Pancreas (tissue), 10 donors: ENCODE data around the gene SLAIN2. TPM values are rescaled to one million over a fixed set of nuclear protein-coding genes. Genes with fewer than 3 reads are reported as not detected.

ENCODE experiments used
- ATAC-seq, 4 donors: fragments of 200-7000 bp; cut with Tn5 transposase; one replicate each; pipeline versions ENCODE4 v1.8.0 to v1.9.1; 2020; ENCODE audit warnings: mild to moderate bottlenecking in 4 of 4, moderate library complexity in 4 of 4
- DNase-seq, 6 donors: peaks; one replicate each; pipeline ENCODE4 v3.0.0-alpha.2; 2020
- FAIRE-seq: peaks from 2 replicates; lab custom pipeline; 2012; peaks lifted over from hg19 to GRCh38; lab: Jason Lieb, UNC
- H3K27ac ChIP-seq, 4 donors: fragments of 200-600 bp; sonication (generic); 1 replicate in 3 of 4; 2 replicates in 1 of 4; pipeline versions ENCODE4 v1.5.0 to v1.8.0; 2020
- H3K27me3 ChIP-seq, 4 donors: fragments of 200-600 bp; one replicate each; pipeline ENCODE4 v1.8.0; 2021
- H3K36me3 ChIP-seq, 3 donors: fragments of 200-600 bp; sonication (generic) in 1 of 3; one replicate each; pipeline versions ENCODE4 v1.5.0 to v1.8.0; 2020 to 2021
- H3K4me1 ChIP-seq, 3 donors: fragments of 200-600 bp; one replicate each; pipeline ENCODE4 v1.8.0; 2021
- H3K4me3 ChIP-seq, 4 donors: fragments of 200-600 bp; sonication (generic) in 2 of 4; one replicate each; pipeline versions ENCODE4 v1.5.0 to v1.8.0; 2020 to 2021
- H3K9me3 ChIP-seq, 4 donors: fragments of 200-600 bp; one replicate each; pipeline ENCODE4 v1.8.0; 2021
- CTCF ChIP-seq, 4 donors: fragments of 200-600 bp; sonication (generic) in 3 of 4; IDR thresholded peaks; one replicate each; pipeline versions ENCODE4 v1.5.0 to v1.8.0; 2021; ENCODE audit warnings: antibody characterized with exemption in 4 of 4
- WGBS, 2 donors: extraction: QIAGEN DNeasy Blood & Tissue Kit; methylation state at CpG; one replicate each; pipeline ENCODE4 v1.1.7; 2013; 5-methylcytosine and 5-hydroxymethylcytosine counted together
- intact Hi-C, 3 donors: fragments of 100-400 bp; cut with DNase I; formaldehyde crosslinking; loops; one replicate each; pipeline versions ENCODE4 v1.11.1 to v1.14.2; 2022
- polyA plus RNA-seq, 2 donors: library from polyadenylated mRNA; stranded (reverse); fragments of 200-250 nt; gene quantifications; one replicate each; pipeline ENCODE4 v1.2.3, GENCODE V29; 2013
- total RNA-seq, 6 donors: library from RNA; stranded (reverse); fragmentation: NEBNext Ultra II Directional in 4 of 6; extraction: Animal tissue kit (Norgen Biotek cat#: 25700) in 4 of 6; gene quantifications; one replicate each; pipeline versions ENCODE4 v1.2.1 to v1.2.4, GENCODE V29; 2021 to 2023
- donor health status: healthy with polysubstance abuse.
- donor health status: DM: no; HTN: no; CAD: no; lungs with moderate emphysema.
- donor health status: DM: no; HTN: no; CAD: no.
- donor health status: control.
- donor health status: control.
- donor health status: Bipolar disorder and iron deficiency.
- donor health status: DM: yes; HTN: yes; CAD: no.
- donor health status: DM: no; HTN: no; CAD: no.
- donor health status: DM: no; HTN: no; CAD: no.
- donor health status: DM: yes; HTN: yes; CAD: no.

SLAIN2 gene
- total and polyA plus RNA-seq, 8 donors, result 7.0 to 41.4 (median 28.5) TPM

- no peak for ATAC-seq
- no peak for DNase-seq
- Histone ChIP-seq H3K27me3 (no peaks in the 10 kb centered on the region), H3K27ac (no peak overlapping the region), H3K9me3 (no peaks in the 10 kb centered on the region), H3K4me3 (no peak overlapping the region), H3K36me3 (no peaks in the 10 kb centered on the region), H3K4me1 (no peaks in the 10 kb centered on the region)
- no peak for TF ChIP-seq CTCF (IDR thresholded peaks at IDR 0.05)
- no peak for FAIRE-seq
- WGBS, 2 donors, result 44 to 93% methylated on average over 1 of the region's 1 CpG
- intact Hi-C loops, result no loop called here
These were observed 88.6 kb downstream of the SLAIN2 start for GRCh38 chr4:48429709-48430474.

- DNase-seq (no peak), ATAC-seq (no peak), FAIRE-seq (no peak)
- WGBS, 2 donors, result 70 to 87% methylated on average over 2 of the region's 2 CpGs
- H3K4me1 ChIP-seq, result no peaks in the 10 kb centered on the region
- H3K9me3 ChIP-seq, result no peaks in the 10 kb centered on the region
- H3K27ac ChIP-seq, result no peak overlapping the region
- no peak for TF ChIP-seq CTCF (IDR thresholded peaks at IDR 0.05)
- intact Hi-C loops, result no loop called here
- H3K36me3 ChIP-seq, result no peaks in the 10 kb centered on the region
- no peak overlapping the region for H3K4me3 ChIP-seq
- no peaks in the 10 kb centered on the region for H3K27me3 ChIP-seq
These were observed 90.1 kb downstream of the SLAIN2 start for GRCh38 chr4:48431401-48431800.

- DNase-seq (no peak), ATAC-seq (no peak), FAIRE-seq (no peak)
- no peak overlapping the region for H3K4me3 ChIP-seq
- no peaks in the 10 kb centered on the region for H3K36me3 ChIP-seq
- no peak for TF ChIP-seq CTCF (IDR thresholded peaks at IDR 0.05)
- no peak overlapping the region for H3K27ac ChIP-seq
- H3K9me3 ChIP-seq, result no peaks in the 10 kb centered on the region
- no peaks in the 10 kb centered on the region for H3K4me1 ChIP-seq
- 71 to 75% methylated on average over 4 of the region's 4 CpGs for WGBS, 2 donors
- H3K27me3 ChIP-seq, result no peaks in the 10 kb centered on the region
- intact Hi-C loops, result no loop called here
These were observed 90.7 kb downstream of the SLAIN2 start for GRCh38 chr4:48432017-48432416.

- 86 to 90% methylated on average over 1 of the region's 1 CpG for WGBS, 2 donors
- intact Hi-C loops, result no loop called here
These were observed 95.0 kb downstream of the SLAIN2 start for GRCh38 chr4:48436318-48436717.

More at GRCh38 chr4:48436318-48436717, 95.0 kb downstream of the SLAIN2 start:
- no peak for DNase-seq
- Histone ChIP-seq H3K27ac (no peak overlapping the region), H3K27me3 (no peaks in the 10 kb centered on the region), H3K4me1 (no peaks in the 10 kb centered on the region), H3K36me3 (no peaks in the 10 kb centered on the region), H3K4me3 (no peak overlapping the region), H3K9me3 (no peaks in the 10 kb centered on the region)
- no peak for TF ChIP-seq CTCF (IDR thresholded peaks at IDR 0.05)
- no peak for ATAC-seq
- FAIRE-seq, result no peak
